PC-9 (cell line): Measurements from ENCODE around the gene ABCB10. TPM values are rescaled to one million over a fixed set of nuclear protein-coding genes. Genes with fewer than 3 reads are reported as not detected.

Experiments used
- BruUV-seq: library from RNA; stranded (reverse); fragments of 400-500 nt; replicated peaks from 2 replicates; lab custom pipeline; 2021; lab: Mats Ljungman, UMichigan
- CTCF ChIA-PET: fragments of 300-600 bp; sonication (Branson Sonifier 250); formaldehyde crosslinking; loops from one replicate; lab custom pipeline; 2022; ENCODE audit warnings: antibody characterized with exemption; lab: Charles Lee
- POLR2A ChIA-PET: fragments of 300-600 bp; sonication (Branson Sonifier 250); formaldehyde crosslinking; loops from one replicate; lab custom pipeline; 2022; ENCODE audit warnings: antibody characterized with exemption; ENCODE audit not compliant: unreplicated experiment; lab: Charles Lee
- DNase-seq, 2 experiments: peaks; one replicate each; pipeline versions ENCODE4 v3.0.0 to v3.0.0-alpha.2; 2015 to 2022; ENCODE audit warnings: mixed read lengths in 1 of 2
- H2AFZ ChIP-seq: fragments of 200-600 bp; sonication (generic); 2 replicates; pipeline ENCODE4 v1.8.1; 2017; ENCODE audit warnings: antibody characterized with exemption
- H3F3A ChIP-seq: fragments of 200-600 bp; sonication (generic); 2 replicates; pipeline ENCODE4 v1.8.1; 2017; ENCODE audit warnings: antibody characterized with exemption, mild to moderate bottlenecking, low read depth; ENCODE audit not compliant: insufficient read depth
- H3K27ac ChIP-seq: fragments of 200-600 bp; sonication (generic); 2 replicates; pipeline ENCODE4 v1.6.1; 2016; ENCODE audit warnings: mixed run types
- H3K27me3 ChIP-seq: fragments of 200-600 bp; sonication (generic); 2 replicates; pipeline ENCODE4 v1.6.1; 2016; ENCODE audit warnings: low read depth, mixed run types; ENCODE audit not compliant: insufficient read depth
- H3K36me3 ChIP-seq: fragments of 200-600 bp; sonication (generic); 2 replicates; pipeline ENCODE4 v1.6.1; 2016; ENCODE audit warnings: low read depth, mixed run types
- H3K4me1 ChIP-seq: fragments of 200-600 bp; sonication (generic); replicated peaks from 2 replicates; pipeline ENCODE4 v1.6.1; 2016; ENCODE audit warnings: mixed run types; ENCODE audit not compliant: insufficient read depth
- H3K4me2 ChIP-seq: fragments of 200-600 bp; sonication (generic); 2 replicates; pipeline ENCODE4 v1.6.1; 2017; ENCODE audit warnings: mixed run types
- H3K4me3 ChIP-seq: fragments of 200-600 bp; sonication (generic); 2 replicates; pipeline ENCODE4 v1.6.1; 2016; ENCODE audit warnings: mixed run types
- H3K79me2 ChIP-seq: fragments of 200-600 bp; sonication (generic); 2 replicates; pipeline ENCODE4 v1.6.1; 2017; ENCODE audit warnings: low read depth, mixed run types
- H3K9me2 ChIP-seq: fragments of 200-600 bp; sonication (generic); 2 replicates; pipeline ENCODE4 v1.8.1; 2017; ENCODE audit warnings: mild to moderate bottlenecking; ENCODE audit not compliant: insufficient read depth
- H3K9me3 ChIP-seq: fragments of 200-600 bp; sonication (generic); 2 replicates; pipeline ENCODE4 v1.8.1; 2016; ENCODE audit warnings: low read depth; ENCODE audit not compliant: insufficient read depth
- H4K20me1 ChIP-seq: fragments of 200-600 bp; sonication (generic); 2 replicates; pipeline ENCODE4 v1.8.1; 2017; ENCODE audit not compliant: insufficient read depth
- EZH2 ChIP-seq: fragments of 200-600 bp; sonication (generic); IDR thresholded peaks from 2 replicates; pipeline ENCODE4 v1.8.0; 2017; ENCODE audit warnings: antibody characterized with exemption, low read depth
- intact Hi-C: fragments of 100-400 bp; cut with micrococcal nuclease; formaldehyde crosslinking; loops from one replicate; pipeline ENCODE4 v1.10.0; 2022; ENCODE audit not compliant: unreplicated experiment
- total RNA-seq: library from RNA; stranded (reverse); gene quantifications from 2 replicates; pipeline ENCODE4 v1.2.3, GENCODE V29; 2021
- TF ChIP-seq, protein P1 (sequence below): fragments of 200-600 bp; sonication (generic); conservative IDR thresholded peaks from 2 replicates; pipeline ENCODE4 v1.6.1; 2017; ENCODE audit warnings: mixed run types, antibody characterized with exemption, mild to moderate bottlenecking, moderate library complexity

The ABCB10 gene
- total RNA-seq, 1 experiment from 2014 or later = 12.1 TPM

DNA sequence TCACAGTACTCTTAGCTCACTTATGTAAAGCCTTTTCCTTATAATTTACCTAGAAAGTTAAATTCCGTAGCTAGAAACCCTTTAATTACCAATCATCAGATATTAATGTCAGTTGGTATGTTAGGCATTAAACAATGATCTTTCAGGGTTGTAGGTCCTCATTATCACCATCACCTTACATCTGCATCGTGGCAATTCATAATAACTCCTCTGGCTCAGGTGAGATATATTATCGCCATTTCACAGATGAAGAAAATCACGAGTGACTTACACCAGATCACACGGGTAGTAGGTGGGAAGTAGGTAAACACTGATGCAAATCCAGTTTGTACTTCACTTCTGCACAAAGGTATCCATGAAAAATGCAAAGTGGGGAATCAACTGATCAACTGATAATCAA lies 51.0 kb downstream of the ABCB10 start:
- Histone ChIP-seq H2AFZ (peak overlapping the region; percentile 89), H3K4me2 (peak overlapping the region; percentile 90), H3K27ac (peak overlapping the region; percentile 73), H3K9me2 (no peaks in the 10 kb centered on the region), H3K36me3 (no peaks in the 10 kb centered on the region), H3K9me3 (no peaks in the 10 kb centered on the region), H3K4me3 (peak overlapping the region; percentile 74), H4K20me1 (no peaks in the 10 kb centered on the region), H3K79me2 (peaks cover 26% of the 10 kb centered on the region), H3K27me3 (no peaks in the 10 kb centered on the region), H3F3A (no peaks in the 10 kb centered on the region), H3K4me1 (peaks cover 11% of the 10 kb centered on the region)
- BruUV-seq = TSS peak; percentile 73
- ChIA-PET POLR2A (no interaction called here), CTCF (no interaction called here)
- DNase-seq = no peak
- intact Hi-C loops = loop anchor here (5.0 to 10.0 kb wide), 3 partner anchors 50 to 807 kb away; partner anchors contain the start of genes ABCB10 and CCSAP
- TF ChIP-seq EZH2 = no peak

DNA sequence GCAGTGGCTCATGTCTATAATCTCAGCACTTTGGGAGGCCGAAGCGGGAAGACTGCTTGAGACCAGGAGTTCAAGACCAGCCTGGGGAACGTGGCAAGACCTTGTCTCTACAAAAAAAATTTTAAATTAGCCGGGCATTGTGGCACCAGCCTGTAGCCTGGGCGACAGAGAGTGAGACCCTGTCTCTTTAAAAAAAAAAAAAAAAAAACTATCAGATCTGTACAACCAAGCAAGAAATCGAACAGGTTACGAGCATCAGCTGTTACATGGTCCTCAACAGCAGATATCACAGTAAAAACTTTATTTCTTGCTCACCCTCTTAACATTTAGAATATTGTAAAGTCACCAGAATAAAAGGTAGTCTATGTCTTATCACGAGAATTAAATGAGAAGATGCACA lies 51.9 kb downstream of the ABCB10 start:
- BruUV-seq = no TSS peak
- H3K9me3 ChIP-seq = no peaks in the 10 kb centered on the region
- TF ChIP-seq, protein P1, sequence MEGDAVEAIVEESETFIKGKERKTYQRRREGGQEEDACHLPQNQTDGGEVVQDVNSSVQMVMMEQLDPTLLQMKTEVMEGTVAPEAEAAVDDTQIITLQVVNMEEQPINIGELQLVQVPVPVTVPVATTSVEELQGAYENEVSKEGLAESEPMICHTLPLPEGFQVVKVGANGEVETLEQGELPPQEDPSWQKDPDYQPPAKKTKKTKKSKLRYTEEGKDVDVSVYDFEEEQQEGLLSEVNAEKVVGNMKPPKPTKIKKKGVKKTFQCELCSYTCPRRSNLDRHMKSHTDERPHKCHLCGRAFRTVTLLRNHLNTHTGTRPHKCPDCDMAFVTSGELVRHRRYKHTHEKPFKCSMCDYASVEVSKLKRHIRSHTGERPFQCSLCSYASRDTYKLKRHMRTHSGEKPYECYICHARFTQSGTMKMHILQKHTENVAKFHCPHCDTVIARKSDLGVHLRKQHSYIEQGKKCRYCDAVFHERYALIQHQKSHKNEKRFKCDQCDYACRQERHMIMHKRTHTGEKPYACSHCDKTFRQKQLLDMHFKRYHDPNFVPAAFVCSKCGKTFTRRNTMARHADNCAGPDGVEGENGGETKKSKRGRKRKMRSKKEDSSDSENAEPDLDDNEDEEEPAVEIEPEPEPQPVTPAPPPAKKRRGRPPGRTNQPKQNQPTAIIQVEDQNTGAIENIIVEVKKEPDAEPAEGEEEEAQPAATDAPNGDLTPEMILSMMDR = no peak
- no peak for TF ChIP-seq EZH2
- no peaks in the 10 kb centered on the region for H3K27me3 ChIP-seq
- intact Hi-C loops = loop anchor here (5.0 to 10.0 kb wide), 3 partner anchors 51 to 808 kb away; partner anchors contain the start of genes ABCB10 and CCSAP
- no peaks in the 10 kb centered on the region for H4K20me1 ChIP-seq
- no peaks in the 10 kb centered on the region for H3K9me2 ChIP-seq
- peak overlapping the region; percentile 74 for H3K4me3 ChIP-seq
- no peak overlapping the region for H2AFZ ChIP-seq
- no peaks in the 10 kb centered on the region for H3F3A ChIP-seq
- no peak overlapping the region for H3K27ac ChIP-seq
- H3K4me1 ChIP-seq = peaks cover 11% of the 10 kb centered on the region
- CTCF ChIA-PET = no interaction called here
- H3K4me2 ChIP-seq = peak overlapping the region; percentile 90
- POLR2A ChIA-PET = no interaction called here
- 0 out of 2 replicates have a peak, but pooled peaks cover 3% of the 10 kb centered on the region for H3K36me3 ChIP-seq
- H3K79me2 ChIP-seq = peaks cover 26% of the 10 kb centered on the region
- no peak for DNase-seq

DNA sequence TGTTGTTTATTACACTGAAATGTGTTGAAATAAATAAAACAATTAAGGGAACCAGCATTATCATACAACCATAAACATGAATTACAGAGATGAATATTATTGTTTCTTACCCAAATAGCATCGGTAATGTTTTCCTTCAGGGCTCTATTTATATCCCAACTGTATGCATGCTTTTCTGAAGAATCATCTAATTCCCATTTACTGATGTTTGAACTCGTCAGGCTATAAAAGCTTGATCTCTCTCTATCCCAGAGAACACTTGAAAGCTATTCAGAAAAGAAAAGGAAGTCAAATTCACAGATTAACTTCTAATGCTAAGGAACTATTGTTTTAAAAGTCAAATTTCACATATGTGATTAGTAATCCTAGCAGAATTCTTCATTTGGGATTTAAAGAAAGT lies 62.7 kb downstream of the ABCB10 start:
- no peak overlapping the region for H3K27ac ChIP-seq
- H3K4me3 ChIP-seq = no peak overlapping the region
- H2AFZ ChIP-seq = no peak overlapping the region
- H3K9me3 ChIP-seq = no peaks in the 10 kb centered on the region
- no peaks in the 10 kb centered on the region for H3K4me1 ChIP-seq
- H4K20me1 ChIP-seq = no peaks in the 10 kb centered on the region
- DNase-seq = no peak
- POLR2A ChIA-PET = no interaction called here
- no TSS peak for BruUV-seq
- no peak overlapping the region for H3K4me2 ChIP-seq
- no peaks in the 10 kb centered on the region for H3K27me3 ChIP-seq
- intact Hi-C loops = no loop called here
- H3K9me2 ChIP-seq = no peaks in the 10 kb centered on the region
- 0 out of 2 replicates have a peak, but pooled peaks cover 26% of the 10 kb centered on the region for H3K36me3 ChIP-seq
- no peaks in the 10 kb centered on the region for H3K79me2 ChIP-seq
- CTCF ChIA-PET = no interaction called here
- H3F3A ChIP-seq = no peaks in the 10 kb centered on the region
- TF ChIP-seq, protein P1 = no peak
- TF ChIP-seq EZH2 = no peak

DNA sequence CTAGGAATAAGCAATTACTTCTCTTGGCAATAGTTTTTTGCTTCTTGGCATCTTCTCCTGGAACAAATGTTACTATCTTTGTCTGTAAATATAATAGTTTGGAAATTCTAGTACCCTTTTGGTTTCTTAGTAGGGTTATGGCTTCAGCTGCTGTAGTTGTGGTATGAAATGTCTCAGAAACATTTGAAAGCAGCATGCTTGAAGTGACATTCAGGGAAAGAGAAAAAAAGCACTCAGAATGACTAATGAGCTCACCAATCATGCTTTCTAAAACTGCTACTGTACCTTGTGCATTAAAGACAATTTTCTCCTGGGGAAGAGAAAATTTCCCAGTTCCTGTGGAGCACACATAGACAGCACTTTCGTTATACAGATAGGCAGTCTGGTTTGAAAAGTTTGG lies 71.3 kb downstream of the ABCB10 start:
- Histone ChIP-seq H3K36me3 (peaks cover 27% of the 10 kb centered on the region), H4K20me1 (no peaks in the 10 kb centered on the region), H3K4me3 (no peak overlapping the region), H3K4me2 (no peak overlapping the region), H2AFZ (no peak overlapping the region), H3K27ac (no peak overlapping the region), H3K9me2 (no peaks in the 10 kb centered on the region), H3K9me3 (no peaks in the 10 kb centered on the region), H3K4me1 (no peaks in the 10 kb centered on the region), H3K27me3 (no peaks in the 10 kb centered on the region), H3K79me2 (no peaks in the 10 kb centered on the region), H3F3A (no peaks in the 10 kb centered on the region)
- TF ChIP-seq, protein P1 = no peak
- TF ChIP-seq EZH2 = no peak
- POLR2A ChIA-PET = no interaction called here
- intact Hi-C loops = no loop called here
- CTCF ChIA-PET = no interaction called here
- BruUV-seq = no TSS peak
- DNase-seq = no peak
